Endometrial microvascular endothelial cells (primary cell): Measurements from ENCODE around the gene PCOLCE2. TPM values are rescaled to one million over a fixed set of nuclear protein-coding genes. Genes with fewer than 3 reads are reported as not detected.

Experiments used
- in situ Hi-C: cut with HindIII; loops from 2 replicates; pipeline ENCODE4 v1.10.0; 2017; ENCODE audit warnings: low sequenced_read_pairs, low pct_unique_long_range_greater_than_20kb; ENCODE audit errors: inconsistent ontology term
- total RNA-seq: library from RNA; depleted of rRNA; stranded (reverse); fragments of >200 nt; gene quantifications from one replicate; pipeline ENCODE4 v1.2.3, GENCODE V29; 2015; ENCODE audit errors: inconsistent ontology term

Gene PCOLCE2
- total RNA-seq, 1 donor from 2014 or later: not detected

DNA sequence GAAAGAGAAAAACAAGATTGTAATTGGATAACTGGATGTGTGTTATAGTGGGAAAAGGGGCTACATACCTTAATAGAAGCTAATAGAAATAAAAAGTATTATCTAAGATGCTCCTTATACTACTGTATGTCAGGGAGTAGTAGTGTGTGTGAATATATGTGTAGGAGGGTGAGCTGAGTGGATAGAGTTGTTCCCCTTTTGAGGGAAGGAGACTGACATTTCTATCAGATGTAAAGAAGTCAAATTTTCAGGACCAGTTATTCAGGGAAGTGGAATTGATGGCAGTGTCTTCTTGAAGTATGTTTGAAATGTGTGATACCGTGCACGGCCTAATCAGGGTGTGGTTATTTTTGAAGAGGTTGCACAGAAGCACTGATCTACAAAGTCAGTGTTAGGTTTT lies 49.1 kb downstream of the PCOLCE2 start:
- in situ Hi-C loops: no loop called here

DNA sequence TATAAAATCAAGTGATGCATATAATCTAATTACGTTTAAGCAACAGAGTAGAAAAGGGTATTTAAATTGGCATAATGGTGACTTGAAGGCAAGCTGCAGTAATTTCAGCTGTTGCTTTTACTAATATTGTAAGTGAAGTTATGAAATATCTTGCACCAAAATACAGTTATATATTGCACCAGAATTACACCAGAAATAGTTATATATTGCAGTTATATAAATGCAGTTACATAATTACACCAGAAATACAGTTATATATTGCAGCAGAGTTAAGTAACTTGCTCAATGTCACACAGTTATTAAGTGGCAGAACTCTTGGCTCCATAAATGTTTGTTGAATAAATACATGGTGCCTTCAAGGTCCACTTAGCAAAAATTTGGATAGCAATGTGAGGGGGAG lies 51.4 kb downstream of the PCOLCE2 start:
- in situ Hi-C loops: no loop called here

DNA sequence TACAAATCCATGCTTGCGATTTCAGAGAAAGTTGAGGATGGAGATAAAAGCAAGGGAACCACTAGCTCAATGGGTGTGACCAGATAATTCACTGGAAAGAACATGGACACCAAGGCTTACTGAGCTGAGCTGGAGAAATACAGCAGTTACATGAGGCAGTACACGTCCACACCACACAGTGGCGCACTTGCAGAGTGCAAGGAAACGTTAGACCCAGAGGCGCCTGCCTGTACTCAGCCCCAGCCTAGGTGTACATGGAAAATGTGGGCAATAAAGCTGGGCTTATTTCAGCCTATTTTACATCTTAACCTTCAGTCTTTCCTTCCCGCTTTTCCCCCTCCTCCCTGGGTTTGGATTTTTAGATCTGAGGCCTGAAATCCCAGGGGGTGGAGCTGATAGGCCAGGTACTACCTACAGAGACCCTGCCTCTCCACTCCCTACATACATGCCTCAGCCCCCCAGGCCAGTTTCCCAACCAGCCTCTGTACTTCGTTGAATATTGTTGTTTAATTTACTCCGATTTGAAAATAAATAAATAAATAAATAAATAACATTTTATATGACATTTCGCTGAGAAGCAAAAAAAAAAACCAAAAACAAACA lies 60.1 kb downstream of the PCOLCE2 start:
- in situ Hi-C loops: no loop called here

DNA sequence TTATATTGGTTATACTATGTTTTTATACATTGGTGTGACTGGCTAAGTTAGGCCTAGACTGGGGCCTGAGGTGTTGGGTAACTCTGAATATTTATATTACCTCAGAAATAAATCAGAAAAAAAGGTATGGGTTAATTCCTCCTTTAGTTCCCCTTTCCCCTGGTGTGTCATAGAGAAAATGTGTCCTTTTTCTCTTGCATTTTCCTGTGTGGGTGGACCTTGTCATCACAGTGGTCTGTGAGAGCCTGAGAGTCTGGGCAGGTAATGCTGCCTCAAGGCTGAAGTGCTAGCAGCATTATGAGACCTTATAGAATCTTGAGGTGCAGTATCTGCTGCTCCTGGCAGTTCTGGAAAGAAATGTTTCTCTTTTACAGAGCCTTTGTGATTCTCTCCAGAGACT lies 69.7 kb downstream of the PCOLCE2 start:
- in situ Hi-C loops: no loop called here

DNA sequence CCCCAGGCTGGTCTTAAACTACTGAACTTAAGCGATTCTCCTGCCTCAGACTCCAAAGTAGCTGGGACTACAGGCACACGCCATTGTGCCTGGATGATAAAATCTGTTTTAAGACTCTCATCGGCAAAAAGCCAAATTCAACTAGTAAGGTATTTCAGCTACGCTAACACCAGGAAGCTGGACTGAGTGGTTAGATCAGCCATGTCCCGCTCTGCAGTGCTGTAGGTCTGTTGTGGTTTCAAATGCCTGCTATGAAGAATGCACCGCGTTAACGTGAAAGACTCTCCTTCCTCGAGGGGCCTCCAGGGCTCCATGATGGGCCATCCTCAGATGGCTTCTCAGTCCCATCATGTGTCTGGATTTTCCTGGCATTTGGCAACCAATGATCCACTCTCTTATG lies 70.2 kb downstream of the PCOLCE2 start:
- in situ Hi-C loops: no loop called here

DNA sequence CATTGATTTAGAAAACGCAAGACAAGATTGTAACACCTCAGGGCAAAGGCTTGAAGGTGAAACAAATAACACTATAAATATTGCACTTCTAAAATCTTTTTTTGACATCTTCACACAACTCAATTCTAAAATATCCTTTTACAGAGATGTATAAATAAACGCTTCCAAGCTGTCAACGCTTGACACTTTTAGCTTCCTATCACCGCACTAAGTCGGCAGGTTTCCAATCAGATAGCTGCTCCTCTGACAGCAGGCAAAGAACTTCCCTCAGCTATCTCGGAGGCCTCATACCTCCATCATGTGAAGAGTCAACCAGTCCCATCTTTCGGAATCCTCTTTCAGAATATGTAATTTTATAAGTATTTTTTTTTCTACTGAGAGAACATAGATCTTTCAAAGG lies 71.0 kb downstream of the PCOLCE2 start:
- in situ Hi-C loops: no loop called here

DNA sequence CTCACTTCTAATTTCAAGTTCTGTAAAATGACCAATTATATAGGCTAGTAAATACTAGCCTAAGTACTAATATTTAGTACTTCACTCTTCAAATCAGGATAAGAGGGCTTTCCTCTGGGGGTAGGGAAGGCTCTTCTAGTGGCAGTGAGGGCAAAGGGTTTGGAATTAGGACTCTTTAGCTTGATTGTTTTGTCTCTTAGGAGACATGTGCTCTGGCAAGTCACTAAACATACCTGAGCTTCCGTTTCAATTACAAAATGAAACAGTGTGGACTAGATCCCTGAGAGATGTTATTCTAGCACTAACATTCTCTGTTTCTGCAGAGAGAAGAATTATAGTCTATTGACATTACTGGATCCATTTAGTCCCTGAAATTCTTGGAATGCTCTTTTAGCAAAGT lies 71.5 kb downstream of the PCOLCE2 start:
- in situ Hi-C loops: no loop called here

DNA sequence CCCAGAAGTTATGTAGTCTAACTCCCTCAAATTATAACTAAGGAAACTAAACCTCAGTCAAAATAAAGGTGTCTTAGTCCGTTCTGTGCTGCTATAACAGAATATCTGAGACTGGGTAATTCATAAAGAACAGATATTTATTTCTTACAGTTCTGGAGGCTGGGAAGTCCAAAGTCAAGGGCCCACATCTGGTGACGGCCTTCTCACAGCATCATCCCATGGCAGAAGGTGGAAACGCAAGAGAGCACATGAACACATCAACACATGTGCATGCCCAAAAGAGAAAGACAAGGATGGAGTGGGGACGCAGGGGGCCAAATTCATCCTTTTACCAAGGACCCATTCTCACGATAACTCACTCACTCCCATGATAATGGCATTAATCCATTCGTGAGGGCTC lies 73.1 kb downstream of the PCOLCE2 start:
- in situ Hi-C loops: no loop called here

DNA sequence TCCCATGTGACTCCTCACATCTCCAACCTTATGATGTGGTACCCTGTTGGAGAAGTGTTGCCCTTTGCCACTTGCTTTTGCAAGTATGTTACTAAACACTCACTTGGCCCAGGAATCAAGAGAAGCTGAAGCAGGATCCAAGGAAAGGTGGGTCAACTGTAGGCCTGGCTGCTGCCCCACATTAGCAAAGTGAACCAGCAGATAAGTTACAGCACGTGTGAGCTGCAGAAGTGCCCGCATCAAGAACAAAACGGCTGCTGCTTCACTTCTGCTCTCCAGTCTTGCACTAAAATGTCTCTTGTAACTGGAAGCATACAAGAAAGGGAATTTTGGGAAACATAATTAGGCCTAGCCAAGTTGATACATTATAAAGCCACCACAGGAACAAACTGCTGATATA lies 79.6 kb downstream of the PCOLCE2 start:
- in situ Hi-C loops: no loop called here

DNA sequence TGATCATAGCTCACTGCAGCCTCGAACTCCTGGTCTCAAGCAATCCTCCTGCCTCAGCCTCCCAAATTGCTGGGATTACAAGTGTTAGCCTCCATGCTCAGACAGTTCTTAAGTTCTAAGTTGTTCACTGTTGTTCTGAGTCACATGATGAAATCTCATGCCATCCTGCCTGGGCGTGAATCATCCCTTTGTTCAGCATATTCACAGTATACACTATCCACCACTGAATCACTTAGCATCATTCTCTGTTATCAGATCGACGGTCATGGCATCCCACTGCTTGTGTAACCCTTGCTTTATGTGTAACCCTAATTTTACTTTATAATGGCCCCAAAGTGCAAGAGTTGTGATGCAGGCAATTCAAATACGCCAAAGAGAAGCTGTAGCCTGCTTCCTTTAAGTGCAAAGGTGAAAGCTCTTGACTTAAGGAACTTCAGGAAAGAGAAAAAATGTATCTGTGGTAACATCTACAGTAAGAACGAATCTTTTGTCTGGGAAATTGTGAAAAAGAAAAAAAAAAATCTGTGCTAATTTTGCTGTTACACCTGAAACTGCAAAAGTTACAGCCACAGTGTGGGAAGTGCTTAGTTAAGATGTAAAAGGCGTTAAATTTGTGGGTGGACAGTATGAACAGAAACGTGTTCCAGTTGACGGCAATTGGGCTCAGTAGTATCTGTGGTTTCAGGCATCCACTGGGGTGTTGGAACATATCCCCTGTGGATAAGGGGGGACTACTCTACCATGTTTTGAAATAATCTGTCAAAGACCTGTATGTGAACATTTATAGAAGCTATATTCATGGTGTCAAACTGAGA lies 80.6 kb downstream of the PCOLCE2 start:
- in situ Hi-C loops: no loop called here

DNA sequence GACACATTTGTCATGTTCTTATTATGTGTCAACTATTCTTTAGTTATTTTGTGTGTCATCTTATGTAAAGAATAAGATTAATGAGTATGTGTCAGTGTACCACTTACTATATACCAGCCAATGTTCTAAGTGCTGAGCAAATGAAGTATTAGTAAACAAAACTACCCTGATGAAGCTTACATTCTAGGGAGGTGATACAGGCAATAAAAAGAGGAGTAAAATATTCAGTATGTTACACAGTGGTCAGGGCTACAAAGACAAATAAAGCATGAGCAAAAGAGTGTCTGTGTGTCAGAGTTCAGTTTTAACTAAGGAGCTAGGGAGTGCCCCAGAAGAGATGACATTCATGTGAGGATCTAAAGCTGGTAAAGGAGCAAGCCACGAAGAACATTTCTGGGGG lies 86.0 kb downstream of the PCOLCE2 start:
- in situ Hi-C loops: no loop called here

DNA sequence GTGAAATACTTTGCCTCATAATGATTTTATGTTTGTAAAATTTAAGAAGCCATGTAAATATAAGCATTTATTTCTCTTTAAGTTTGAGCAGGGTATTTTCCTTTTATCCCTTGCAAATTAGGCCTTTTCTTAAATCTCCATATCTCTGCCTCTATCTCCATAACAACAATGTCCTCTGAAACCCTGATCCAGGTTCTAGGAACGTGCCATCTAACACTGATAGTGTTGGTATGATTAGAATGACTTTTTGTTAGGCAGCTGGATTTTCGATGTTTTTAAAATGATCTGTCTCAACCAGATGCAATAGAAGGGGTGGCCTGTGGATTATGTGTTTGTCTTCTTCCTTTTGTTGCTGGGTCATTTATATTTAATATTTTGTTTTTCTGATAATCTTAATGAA lies 87.1 kb downstream of the PCOLCE2 start:
- in situ Hi-C loops: no loop called here

DNA sequence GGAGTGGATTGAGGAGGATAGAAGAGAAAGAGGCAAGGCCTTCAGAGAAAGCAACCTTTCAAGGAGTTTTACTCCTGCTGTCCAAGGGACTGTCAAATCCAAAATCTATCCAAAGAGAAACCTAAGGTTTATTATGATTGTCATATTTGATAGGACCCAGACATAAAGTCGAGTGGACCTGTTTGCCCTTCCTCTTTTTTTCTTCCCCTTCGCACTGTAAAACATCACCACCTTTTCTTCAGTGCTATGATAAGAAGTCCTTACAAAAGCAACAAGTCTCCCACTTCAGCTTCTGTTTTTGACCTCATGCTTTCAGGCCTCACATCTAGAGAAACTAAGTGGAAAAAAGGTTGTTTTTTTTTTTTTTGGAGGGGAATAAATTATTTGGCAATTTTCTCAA lies 92.1 kb downstream of the PCOLCE2 start:
- in situ Hi-C loops: no loop called here

DNA sequence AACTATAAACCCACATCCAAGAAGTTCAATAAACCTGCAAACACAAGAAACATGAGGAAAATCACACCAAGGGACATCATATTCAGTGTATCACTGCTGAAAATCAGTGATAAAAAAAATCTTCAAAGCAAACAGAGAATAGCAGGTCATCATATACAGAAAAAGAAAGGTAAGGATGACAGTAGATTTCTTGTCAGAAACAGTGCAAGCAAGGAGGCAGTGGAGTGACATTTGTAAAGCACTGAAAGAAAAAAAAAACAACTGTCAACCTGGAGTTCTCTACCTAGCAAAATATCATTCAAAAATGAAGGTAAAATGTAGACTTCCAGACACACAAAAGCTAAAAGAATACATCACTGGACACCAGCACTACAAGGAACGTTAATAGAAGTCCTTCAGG lies 93.6 kb downstream of the PCOLCE2 start:
- in situ Hi-C loops: no loop called here

DNA sequence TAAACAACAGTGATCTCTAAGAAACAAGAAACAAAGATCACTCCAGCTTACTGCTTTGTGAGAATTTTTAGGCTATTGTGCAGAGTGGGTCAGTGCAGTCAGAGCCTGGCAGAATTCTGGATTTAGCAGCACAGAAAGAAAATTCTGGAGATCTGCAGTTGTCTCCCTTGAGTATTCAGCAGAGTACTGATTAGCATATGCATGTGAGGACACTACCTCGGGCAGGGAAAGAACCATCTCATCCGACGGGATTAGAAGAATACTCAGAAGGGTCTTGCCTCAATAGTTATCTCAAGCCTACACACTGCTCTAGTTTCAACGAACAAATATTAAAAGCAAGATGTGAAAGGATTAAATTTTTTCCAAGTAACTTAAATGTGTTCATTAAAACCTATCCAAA lies 94.4 kb downstream of the PCOLCE2 start:
- in situ Hi-C loops: no loop called here

DNA sequence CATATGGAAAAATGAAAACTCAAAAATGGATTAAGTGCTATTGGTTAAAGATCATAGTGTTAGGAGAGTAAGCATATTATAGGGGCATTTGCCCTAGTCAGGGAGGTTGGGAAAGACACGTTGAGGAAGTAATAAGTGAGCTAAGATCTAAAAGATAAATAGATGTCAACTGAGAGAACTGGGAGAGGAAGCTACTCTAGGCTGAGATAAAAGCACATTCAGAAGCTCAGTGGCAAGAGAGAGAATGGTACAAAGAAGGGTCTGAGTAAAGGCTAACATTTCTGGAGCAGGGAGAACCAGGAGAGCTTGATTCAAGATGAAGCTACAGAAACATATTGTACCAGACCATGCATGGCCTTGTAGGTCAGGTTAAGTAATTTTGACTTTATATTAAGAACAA lies 101.2 kb downstream of the PCOLCE2 start:
- in situ Hi-C loops: no loop called here

DNA sequence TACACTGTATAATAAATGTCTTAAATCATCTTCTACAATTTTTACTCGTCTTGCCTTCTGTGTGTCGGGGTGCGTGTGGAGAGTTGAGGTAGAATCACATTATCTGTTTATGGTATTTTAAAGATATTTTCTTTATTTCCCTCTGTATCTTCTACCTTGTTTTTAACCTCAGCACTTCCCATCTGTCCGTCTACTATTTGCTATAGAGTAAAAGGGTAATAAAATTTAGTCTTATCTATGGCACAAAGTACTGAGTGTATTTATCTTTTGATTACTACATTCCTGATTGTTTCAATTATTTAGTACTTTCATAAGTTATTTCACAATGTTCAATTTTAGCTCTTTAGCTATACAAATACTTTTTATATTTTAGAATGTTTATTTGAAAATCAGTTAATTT lies 102.9 kb downstream of the PCOLCE2 start:
- in situ Hi-C loops: no loop called here

DNA sequence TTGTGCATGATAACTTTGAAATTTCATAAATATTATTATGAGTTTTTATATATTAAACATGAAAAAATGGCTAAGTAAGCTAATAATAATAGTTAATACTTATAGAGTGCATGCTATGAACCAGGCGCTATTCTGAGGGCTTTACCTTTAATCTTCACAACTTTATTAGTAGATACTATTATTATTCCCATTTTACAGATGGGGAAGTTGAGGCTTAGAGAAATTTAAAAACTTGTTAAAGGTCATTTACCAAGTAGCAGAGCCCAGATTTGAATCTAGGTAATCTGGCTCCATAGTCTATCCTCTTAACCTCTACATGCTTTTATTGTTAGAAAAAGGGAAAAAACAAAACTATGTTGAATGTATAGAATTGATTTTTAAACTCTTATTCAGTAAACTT lies 104.7 kb downstream of the PCOLCE2 start:
- in situ Hi-C loops: no loop called here

DNA sequence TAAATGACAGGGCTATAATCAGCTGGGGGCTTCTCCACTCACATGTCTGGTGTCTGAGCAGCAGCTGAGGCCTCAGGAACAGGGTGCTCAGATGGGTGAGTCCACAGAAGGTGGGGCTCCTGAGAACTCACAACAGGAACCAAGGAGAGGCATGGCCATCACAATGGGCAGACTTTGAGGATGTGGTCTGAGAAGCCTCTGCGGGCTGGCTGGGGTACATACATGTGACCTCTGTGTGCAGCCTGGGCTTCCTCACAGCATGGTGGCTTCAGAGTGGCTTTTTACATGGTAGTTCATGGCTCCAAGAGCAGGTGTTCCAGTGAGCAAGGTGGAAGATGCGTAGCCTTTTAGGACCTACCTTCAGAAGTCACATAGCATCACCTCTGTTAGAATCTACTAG lies 106.3 kb downstream of the PCOLCE2 start:
- in situ Hi-C loops: no loop called here

DNA sequence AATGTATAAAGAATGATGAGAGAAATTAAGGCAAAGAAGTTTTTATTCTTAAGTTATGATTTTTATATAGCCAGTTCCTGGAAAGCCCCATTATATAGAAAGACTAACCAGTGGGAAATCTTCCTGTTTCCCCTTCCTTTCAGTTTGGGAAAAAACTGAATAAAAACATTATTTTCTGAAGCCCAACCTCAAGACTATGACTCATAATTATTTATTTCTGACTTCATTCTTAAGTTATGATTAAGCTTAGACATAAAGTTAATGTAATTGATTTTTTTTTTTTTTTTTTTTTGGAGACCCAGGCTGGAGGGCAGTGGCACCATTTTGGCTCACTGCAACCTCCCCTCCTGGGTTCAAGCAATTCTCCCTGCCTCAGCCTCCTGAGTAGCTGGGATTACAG lies 109.3 kb downstream of the PCOLCE2 start:
- in situ Hi-C loops: no loop called here

DNA sequence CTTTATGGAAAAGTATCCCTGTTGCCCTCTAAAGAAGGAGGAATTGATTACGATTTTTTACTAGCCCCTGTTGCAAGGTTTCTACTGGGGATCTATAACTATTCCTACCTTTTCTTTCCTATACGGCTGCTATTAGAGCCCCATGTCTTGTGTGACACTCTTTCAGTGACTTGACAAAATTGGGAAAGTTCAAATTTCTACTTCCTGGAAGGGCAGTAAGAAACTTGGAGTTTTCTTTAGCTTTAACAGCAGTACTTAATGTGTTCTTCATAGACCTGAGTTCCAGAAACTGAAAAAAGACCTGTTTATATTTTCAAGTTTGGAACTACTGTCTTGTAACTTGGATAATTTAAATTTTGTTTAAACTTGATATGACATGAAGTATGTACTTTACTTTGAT lies 110.3 kb downstream of the PCOLCE2 start:
- in situ Hi-C loops: no loop called here
